ENCODE results near the gene GMDS.

Gene GMDS

DNA sequence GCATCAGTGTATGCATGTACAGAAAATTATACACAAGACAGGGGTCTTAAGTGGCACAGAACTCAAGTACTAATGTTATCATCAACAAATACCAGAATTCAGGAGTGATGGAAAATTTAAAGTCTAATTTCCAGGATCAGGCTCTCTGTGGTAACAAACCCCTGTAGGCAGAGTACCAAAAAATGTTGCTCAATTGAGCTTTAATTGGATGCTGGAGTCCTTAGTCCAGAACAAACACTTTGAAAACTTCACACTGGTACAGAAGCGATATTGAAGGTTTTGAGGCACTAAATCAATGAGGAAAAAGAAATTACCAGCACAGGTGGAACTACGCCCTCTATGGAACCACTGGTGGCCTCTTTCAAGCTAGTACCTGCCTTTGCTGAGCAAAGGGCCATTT lies 522.6 kb downstream of the GMDS start:
- DNase-seq, result no peak

GRCh38 chr6:1720620-1721322 lies 524.6 kb downstream of the GMDS start:
- no peak for DNase-seq

- DNase-seq, result no peak
Observed at GRCh38 chr6:1719922-1720321, 525.5 kb downstream of the GMDS start.

DNA sequence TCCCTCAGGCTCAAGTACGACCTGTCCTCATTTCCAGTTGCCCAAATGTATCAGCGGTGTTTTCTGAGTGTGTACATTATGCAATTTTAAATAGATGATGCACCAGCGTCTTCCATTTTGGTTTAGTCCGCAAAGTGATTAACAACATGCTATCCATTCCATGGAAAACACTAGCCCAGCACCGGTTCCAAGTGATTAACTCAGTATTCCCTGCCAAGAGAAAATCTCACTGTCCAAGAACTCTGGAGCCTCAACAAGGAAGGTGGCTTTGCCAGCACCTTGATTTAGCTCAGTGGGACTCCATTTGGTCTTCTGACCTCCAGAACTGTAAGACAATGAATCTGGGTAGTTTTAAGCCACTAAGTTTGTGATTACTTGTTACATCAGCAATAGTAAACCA lies 528.5 kb downstream of the GMDS start:
- DNase-seq, result no peak

DNA sequence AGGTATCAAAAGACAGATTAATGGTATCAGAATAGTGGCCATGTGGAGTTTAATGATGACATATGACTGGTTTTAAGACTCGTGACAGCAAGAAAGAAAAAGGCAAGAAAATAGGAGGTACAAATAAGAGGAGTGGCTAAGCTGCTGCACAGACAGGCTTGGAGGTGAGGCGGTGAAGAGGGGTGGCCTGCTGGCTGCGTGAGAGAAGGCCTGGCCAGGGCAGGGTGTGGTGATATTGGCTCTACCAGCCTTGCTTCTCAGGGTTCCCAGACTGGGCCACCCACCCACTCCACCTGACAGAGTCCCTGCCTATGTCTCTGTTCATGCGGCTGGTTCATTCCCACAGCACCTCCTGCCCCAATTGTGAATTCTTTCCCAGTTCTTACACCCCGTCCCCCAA lies 529.0 kb downstream of the GMDS start:
- no peak for DNase-seq

GRCh38 chr6:1715336-1715735 lies 530.1 kb downstream of the GMDS start:
- DNase-seq, result no peak

- DNase-seq, result no peak
Observed at GRCh38 chr6:1714654-1715053, 530.8 kb downstream of the GMDS start.

- DNase-seq, result no peak
Observed at GRCh38 chr6:1713016-1713600, 532.3 kb downstream of the GMDS start.

DNA sequence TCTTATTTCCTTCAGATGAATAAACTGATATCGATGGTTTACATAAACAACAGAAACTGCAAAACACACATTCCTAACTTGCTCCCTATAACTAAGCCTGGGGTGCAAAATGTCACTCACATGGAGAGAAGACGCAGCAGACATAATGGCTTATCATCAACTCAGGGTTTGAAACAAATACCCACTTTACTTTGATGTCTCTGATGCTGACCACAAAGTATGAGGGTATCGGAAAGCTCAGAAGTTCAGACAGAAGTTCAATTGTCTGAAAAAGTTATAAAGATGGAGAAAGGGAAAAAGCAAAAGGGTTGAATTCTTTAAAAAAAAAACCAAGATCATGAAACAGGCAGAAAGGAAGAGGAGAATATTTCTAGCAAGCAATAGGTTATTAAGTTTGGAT lies 533.0 kb downstream of the GMDS start:
- no peak for DNase-seq

- DNase-seq, result no peak
Observed at GRCh38 chr6:1711136-1711535, 534.3 kb downstream of the GMDS start.

- no peak for DNase-seq
Observed at GRCh38 chr6:1709234-1709641, 536.2 kb downstream of the GMDS start.

DNA sequence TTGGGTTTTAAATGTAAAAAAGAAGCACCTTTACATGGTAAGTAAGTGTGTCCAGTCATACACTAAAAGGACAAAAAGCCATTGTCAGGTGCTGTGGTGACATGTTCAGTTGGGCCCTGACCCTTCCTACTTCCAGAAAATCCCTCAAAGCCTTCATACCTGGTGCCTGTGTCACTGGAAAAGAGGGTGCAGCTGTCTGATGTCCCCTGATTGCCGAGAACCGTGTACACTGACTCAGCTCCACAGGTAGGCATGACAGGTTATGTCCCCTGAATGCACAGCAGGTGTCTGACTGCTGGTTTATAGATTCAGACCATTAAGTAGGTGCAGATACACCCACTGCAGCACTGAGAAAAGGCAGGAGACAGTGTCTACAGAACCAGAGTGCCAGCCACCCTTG lies 536.6 kb downstream of the GMDS start:
- no peak for DNase-seq

DNA sequence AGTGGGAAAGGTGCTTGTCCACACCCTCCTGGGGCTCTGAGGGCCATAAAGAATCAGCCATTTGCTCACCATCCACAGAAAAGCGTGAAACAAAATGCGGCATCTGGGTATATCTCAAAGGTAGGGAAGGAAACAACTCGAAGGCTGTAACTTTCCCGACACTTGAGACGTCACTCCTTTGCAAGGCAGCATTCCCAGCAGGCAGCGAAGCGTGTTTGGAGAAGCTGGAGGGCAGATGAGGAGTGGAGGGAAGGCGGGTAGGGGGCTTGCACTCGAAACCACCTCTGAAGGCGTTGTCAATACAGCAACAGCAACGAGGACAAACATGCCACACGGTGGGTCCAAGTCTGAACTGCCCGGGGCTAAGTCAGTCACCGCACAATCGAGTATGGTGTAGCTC lies 537.3 kb downstream of the GMDS start:
- DNase-seq, result no peak

DNA sequence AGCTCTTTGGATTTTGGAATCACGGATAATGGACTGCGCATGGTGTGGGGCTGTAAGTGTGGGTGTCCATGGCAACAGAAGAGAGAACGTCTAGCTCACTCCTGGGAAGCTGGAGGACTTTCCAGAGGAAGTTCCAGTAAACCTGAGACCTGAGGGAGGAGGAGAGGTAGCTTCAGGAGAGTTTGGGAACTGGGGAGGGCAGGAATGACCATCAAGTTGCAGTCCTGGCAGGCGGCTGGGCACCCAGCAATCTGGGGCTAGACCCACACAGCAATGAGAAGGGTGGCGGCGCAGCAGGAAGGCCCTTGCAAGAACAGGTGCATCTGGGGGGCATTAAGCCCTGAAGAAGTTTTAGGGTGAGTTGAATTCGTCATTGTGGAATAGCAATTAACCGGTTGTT lies 539.8 kb downstream of the GMDS start:
- no peak for DNase-seq

DNA sequence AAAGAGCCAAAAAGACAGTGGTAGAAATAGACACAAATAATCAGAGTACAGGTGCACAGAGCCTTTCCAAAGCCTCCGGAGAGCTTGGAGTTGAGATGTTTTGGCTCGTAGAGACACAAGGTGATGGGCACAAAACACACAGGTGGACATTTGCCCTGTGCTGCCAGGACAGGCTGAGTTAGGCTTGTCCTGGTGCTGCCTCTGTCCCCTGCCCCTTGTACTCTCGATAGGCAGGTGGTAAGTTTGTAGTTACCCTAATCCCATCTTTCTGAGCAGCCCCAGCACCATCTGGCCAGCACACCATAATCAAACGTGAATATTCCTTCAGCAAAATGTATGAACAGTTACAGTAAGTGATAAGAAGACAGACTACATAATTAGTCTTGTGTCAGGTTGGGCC lies 540.2 kb downstream of the GMDS start:
- no peak for DNase-seq

DNA sequence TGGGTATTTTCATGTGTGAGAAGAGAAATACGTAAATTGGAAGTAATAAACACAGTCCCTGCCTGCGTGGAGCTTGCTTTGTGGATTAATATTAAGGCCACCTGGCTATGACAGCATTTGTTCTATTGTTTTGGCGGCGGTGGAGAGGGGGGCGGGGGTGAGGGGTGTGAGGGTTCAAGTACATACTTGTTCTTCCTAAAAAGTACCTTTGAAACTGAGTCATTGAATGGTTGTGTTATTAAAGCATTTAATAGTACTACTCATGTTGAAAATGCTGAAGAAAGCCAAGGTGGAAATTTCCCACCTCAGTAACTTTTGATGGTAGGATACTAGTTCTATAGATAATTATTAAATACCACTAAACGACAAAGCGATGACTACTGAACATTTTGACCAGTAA lies 540.7 kb downstream of the GMDS start:
- no peak for DNase-seq

- DNase-seq, result no peak
Observed at GRCh38 chr6:1703923-1704322, 541.5 kb downstream of the GMDS start.

DNA sequence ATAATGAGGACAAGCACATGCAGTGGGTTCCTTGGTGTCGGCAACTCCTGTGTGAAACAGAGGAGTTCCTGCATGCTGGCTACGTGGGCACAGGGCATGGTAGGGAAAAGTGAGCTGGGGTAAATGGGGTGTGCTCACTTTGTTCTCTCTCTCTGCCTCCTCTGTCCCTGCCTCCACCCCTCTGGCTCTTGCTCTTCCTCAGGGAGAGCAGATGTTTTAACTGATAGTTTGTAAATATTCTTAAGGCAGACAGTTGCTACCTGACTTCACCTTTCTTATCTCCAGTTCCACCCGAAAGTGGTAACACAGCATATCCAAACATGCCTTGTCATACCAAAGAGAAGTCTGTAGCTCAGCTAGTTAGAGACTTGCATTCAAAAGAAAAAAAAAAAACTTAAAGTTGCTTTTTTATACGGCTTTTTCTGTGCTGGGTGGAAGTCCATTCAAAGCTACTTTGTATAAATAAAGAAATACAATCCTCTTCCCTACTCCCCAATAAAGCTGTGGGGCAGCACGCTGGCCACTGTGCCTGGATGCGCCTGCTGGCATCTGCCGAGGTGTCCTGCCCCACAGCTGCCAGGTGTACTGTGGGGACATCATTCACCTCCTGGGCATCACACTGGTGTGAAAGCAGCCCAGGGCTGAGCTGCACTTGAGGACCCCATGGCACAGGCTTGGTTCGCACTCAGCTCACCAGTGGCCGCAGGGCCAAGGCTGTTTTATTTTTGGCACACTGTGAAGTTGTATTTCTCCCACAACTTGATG lies 542.1 kb downstream of the GMDS start:
- no peak for DNase-seq

GRCh38 chr6:1702580-1703051 lies 542.8 kb downstream of the GMDS start:
- DNase-seq, result no peak

DNA sequence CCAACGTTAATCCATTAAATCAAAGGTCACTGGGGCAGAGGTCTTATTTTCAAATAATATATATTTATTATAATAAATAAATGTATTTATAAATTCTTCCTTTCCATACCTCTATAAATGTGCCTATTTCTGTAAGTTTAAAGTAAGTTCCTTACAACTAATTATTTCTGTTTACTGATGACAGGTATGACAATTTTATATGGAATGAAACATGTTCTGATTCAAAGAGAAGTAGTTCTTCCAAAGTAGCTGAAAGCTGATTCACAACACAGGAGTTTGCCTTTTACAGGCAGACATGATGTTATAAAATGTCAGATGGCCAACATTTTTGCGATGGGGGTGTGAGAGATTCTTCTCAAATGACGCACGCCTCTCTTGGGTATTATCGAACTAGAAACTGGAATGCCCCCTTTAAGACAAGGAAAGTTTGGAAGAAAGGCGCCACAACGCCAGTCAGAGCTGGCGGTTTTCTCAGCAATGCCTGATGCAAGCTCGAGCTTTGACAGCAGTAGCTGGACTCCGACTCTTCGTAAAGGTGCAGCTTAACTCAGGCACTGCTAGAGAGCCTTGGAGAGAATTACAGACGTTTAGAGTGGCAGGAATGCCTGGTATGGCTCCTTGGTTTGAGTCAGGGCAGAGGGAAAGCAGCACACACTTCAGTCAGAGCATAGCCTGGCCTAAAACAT lies 543.6 kb downstream of the GMDS start:
- DNase-seq, result no peak

DNA sequence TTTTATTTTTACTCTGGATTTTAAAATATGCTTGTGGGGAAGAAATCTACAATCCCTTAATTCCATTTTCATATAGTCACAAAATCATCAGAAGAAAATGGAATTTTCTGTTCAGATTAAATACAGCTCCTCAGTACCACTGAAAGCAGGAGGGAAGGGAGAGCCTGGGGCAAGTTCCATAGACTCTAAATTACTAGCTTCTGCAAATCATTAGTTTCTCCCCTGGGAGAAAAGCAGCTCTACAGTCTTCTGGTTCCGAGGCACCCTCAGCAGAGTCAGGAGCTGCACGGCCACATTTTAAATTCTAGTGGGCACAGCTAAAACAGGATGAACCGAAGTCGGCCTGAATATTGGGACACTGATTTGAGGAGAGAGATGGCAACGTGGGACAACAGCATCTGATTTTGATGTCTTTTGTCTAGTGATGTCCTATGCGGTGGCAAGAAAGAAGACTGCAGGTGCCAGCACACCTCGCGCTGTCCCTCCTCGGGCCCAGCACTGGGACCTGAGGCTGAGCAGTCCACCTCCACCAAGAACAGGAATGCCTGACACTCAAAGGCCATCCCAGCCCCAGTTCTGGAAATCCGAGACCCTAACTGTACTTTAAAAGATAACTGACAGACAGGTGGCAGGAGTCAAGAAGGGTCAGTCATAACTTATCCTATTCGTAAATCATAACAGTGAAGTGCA lies 545.0 kb downstream of the GMDS start:
- DNase-seq, result no peak

DNA sequence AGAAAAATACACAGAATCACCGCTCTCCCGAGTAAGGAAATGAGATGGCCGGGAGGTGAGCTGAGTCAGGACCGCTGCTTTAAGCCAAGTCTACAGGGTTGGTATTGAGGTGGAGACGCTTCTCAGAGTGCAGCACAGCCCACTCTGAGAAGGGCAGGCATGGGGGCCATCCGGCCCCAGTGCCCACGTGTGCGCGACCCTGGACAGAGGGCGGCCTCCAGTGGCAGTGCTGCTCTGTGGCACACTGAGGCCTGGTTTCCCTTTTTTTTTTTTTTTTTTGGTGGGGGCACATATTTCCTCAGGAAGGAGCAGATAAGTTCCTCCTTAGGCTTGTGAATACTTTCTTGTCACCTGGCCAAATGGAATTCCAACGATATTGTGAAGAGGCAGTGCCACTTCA lies 546.9 kb downstream of the GMDS start:
- no peak for DNase-seq
